ENCODE results near the gene ANKMY1.

DNA sequence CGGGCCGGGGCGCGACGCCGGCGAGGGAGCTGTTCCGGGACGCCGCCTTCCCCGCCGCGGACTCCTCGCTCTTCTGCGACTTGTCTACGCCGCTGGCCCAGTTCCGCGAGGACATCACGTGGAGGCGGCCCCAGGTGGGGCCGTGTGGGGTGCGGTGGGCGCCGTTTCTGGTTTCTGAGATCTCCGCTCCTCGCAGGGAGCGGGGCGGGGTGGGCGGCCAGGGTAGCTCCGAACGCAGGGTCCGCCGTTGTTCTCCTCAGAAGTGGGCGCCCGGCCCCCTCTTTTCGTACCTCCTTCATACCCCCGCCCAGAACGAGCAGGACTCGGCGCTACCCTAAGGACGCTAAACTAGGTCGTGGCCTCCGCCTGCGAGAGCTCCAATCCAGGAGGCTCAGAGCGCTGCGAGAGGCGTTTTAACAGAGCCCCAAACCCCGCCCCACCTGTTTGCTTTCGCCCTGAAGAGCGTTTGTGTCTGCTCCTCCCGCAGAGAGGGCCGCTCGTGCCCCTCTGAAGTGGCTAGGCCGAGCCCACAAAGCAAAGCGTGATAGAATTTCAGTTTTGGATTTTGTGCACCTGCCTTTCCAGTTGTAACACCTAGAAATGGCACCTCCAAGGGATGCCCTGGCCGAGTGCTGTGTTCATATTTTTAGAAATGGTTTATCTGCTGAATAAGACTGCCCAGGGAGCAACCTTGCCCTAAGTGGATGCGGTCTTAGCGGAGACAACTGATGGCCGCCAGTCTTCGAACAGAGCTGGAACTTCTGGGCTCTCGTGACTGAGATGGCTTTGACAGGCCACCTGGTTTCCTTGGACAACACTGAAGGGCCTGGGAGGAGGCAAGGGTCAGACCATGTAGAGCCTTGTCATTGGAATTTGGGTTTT lies 29.4 kb upstream of the ANKMY1 start:
- no peak for TF ChIP-seq RARB (CRISPR knock-in tag; IDR thresholded peaks at IDR 0.05)
- TF ChIP-seq ARNTL (CRISPR knock-in tag; IDR thresholded peaks at IDR 0.05; ENCODE audit: borderline replicate concordance, low read depth): no peak
- no peak for TF ChIP-seq TOX (CRISPR knock-in tag; IDR thresholded peaks at IDR 0.05; ENCODE audit: borderline replicate concordance)
- no peak for TF ChIP-seq ZFP30 (CRISPR knock-in tag; IDR thresholded peaks at IDR 0.05)
- TF ChIP-seq, protein P1, sequence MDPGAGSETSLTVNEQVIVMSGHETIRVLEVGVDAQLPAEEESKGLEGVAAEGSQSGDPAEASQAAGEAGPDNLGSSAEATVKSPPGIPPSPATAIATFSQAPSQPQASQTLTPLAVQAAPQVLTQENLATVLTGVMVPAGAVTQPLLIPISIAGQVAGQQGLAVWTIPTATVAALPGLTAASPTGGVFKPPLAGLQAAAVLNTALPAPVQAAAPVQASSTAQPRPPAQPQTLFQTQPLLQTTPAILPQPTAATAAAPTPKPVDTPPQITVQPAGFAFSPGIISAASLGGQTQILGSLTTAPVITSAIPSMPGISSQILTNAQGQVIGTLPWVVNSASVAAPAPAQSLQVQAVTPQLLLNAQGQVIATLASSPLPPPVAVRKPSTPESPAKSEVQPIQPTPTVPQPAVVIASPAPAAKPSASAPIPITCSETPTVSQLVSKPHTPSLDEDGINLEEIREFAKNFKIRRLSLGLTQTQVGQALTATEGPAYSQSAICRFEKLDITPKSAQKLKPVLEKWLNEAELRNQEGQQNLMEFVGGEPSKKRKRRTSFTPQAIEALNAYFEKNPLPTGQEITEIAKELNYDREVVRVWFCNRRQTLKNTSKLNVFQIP (CRISPR knock-in tag; IDR thresholded peaks at IDR 0.05; ENCODE audit: borderline replicate concordance, low read depth): no peak
- TF ChIP-seq, protein P2, sequence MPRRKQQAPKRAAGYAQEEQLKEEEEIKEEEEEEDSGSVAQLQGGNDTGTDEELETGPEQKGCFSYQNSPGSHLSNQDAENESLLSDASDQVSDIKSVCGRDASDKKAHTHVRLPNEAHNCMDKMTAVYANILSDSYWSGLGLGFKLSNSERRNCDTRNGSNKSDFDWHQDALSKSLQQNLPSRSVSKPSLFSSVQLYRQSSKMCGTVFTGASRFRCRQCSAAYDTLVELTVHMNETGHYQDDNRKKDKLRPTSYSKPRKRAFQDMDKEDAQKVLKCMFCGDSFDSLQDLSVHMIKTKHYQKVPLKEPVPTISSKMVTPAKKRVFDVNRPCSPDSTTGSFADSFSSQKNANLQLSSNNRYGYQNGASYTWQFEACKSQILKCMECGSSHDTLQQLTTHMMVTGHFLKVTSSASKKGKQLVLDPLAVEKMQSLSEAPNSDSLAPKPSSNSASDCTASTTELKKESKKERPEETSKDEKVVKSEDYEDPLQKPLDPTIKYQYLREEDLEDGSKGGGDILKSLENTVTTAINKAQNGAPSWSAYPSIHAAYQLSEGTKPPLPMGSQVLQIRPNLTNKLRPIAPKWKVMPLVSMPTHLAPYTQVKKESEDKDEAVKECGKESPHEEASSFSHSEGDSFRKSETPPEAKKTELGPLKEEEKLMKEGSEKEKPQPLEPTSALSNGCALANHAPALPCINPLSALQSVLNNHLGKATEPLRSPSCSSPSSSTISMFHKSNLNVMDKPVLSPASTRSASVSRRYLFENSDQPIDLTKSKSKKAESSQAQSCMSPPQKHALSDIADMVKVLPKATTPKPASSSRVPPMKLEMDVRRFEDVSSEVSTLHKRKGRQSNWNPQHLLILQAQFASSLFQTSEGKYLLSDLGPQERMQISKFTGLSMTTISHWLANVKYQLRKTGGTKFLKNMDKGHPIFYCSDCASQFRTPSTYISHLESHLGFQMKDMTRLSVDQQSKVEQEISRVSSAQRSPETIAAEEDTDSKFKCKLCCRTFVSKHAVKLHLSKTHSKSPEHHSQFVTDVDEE (CRISPR knock-in tag; IDR thresholded peaks at IDR 0.05): no peak
- TF ChIP-seq BACH2 (CRISPR knock-in tag; IDR thresholded peaks at IDR 0.05; ENCODE audit: borderline replicate concordance): no peak
- no peak for TF ChIP-seq ZNF70 (CRISPR knock-in tag; IDR thresholded peaks at IDR 0.05)
- TF ChIP-seq, protein P3, sequence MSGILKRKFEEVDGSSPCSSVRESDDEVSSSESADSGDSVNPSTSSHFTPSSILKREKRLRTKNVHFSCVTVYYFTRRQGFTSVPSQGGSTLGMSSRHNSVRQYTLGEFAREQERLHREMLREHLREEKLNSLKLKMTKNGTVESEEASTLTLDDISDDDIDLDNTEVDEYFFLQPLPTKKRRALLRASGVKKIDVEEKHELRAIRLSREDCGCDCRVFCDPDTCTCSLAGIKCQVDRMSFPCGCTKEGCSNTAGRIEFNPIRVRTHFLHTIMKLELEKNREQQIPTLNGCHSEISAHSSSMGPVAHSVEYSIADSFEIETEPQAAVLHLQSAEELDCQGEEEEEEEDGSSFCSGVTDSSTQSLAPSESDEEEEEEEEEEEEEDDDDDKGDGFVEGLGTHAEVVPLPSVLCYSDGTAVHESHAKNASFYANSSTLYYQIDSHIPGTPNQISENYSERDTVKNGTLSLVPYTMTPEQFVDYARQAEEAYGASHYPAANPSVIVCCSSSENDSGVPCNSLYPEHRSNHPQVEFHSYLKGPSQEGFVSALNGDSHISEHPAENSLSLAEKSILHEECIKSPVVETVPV (CRISPR knock-in tag; IDR thresholded peaks at IDR 0.05): no peak
- TF ChIP-seq TCF4 (CRISPR knock-in tag; IDR thresholded peaks at IDR 0.05; ENCODE audit: borderline replicate concordance): no peak
- TF ChIP-seq ZNF565 (CRISPR knock-in tag; conservative IDR thresholded peaks at IDR 0.05; ENCODE audit: low read depth): no peak
